Activated T-cell treated with anti-CD3 and anti-CD28 coated beads, Interleukin-2, amount 50 U/mL, for 4 hours (primary cell): ENCODE data around the gene SRD5A2. TPM values are rescaled to one million over a fixed set of nuclear protein-coding genes. Genes with fewer than 3 reads are reported as not detected.
"Not testable (repeated sequence)": the region's sequence is repeated elsewhere in the genome, so short reads cannot be mapped to it uniquely, and the experiment has no call there.

Experiments used
- ATAC-seq, 2 donors: fragments of 200-7000 bp; cut with Tn5 transposase; one replicate each; pipeline ENCODE4 v1.10.0; 2021
- DNase-seq: peaks from one replicate; pipeline ENCODE4 v3.0.0-alpha.2; 2020
- H3K27me3 Mint-ChIP-seq: one replicate; pipeline ENCODE4 v1.8.0; 2021; ENCODE audit warnings: low read depth, mixed read lengths
- H3K36me3 Mint-ChIP-seq: one replicate; pipeline ENCODE4 v1.8.0; 2022; ENCODE audit warnings: mixed read lengths; ENCODE audit not compliant: insufficient read depth
- H3K4me1 Mint-ChIP-seq: one replicate; pipeline ENCODE4 v1.8.0; 2021; ENCODE audit warnings: low read depth, mixed read lengths
- H3K4me3 Mint-ChIP-seq: one replicate; pipeline ENCODE4 v1.8.0; 2021; ENCODE audit warnings: mild to moderate bottlenecking, moderate library complexity, mixed read lengths
- H3K9me3 Mint-ChIP-seq: one replicate; pipeline ENCODE4 v1.8.0; 2021; ENCODE audit warnings: mixed read lengths
- total RNA-seq, 3 donors: library from RNA; stranded (reverse); gene quantifications; one replicate each; pipeline ENCODE4 v1.2.1, GENCODE V29; 2021

The SRD5A2 gene
- total RNA-seq, 3 donors from 2014 or later: not detected

DNA sequence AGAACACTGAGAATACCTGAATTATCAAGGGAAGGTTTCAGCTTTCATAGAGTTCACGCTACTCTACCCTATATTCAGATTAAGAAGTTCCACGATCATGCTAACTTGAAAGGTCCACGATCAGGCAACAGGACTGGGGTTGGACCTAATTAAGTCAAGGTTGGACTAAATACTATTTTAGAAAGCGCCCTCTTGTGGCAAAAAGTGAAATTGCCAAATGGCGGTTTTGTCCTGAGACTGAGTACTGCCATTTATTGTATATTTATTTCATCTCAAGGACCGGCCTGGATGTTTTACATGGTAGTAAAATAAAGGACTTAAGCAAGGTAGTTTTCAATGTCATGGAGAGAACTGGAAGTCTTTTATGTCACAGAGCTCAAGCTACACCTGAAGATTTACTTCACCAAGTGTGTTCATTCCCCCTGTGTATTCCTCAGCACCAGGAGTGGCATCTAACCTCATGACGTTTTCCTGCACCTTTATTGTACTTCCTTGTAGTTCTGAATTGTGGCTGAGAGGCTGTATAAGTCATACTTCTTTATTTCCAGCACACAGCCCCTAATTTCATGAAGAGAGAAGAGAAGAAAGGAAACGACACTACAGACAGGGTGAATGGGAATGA lies 56.8 kb downstream of the SRD5A2 start:
- DNase-seq (peak; percentile 32), ATAC-seq (peak in 1 of 2 donors; percentile 48)
- no peak overlapping the region for H3K4me3 Mint-ChIP-seq
- no peaks in the 10 kb centered on the region for H3K4me1 Mint-ChIP-seq
- H3K36me3 Mint-ChIP-seq: no peaks in the 10 kb centered on the region
- H3K27me3 Mint-ChIP-seq: peaks cover 19% of the 10 kb centered on the region
- H3K9me3 Mint-ChIP-seq: no peaks in the 10 kb centered on the region

DNA sequence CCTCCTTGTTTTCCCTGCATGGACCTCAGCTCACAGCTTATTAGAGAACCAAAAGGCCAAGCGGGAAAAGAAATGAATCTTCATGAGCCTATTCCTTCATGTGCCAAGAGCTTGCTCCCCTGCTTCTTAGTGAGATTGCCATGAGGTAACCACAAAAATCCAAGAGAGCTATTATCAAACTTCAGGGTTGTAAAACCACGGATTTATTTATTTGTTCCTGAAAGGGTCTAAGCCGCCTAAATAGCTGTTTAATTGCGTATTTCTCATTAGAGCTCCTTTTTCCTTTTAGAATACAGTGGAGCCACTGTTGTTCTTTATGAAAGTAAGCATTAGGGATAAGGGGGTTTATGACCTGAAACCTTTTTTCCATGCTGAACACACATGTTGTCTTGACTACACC lies 58.0 kb downstream of the SRD5A2 start:
- no peak for ATAC-seq
- Mint-ChIP-seq H3K9me3 (no peaks in the 10 kb centered on the region), H3K36me3 (no peaks in the 10 kb centered on the region), H3K4me1 (no peaks in the 10 kb centered on the region), H3K4me3 (no peak overlapping the region), H3K27me3 (peaks cover 23% of the 10 kb centered on the region)
- DNase-seq: no peak

DNA sequence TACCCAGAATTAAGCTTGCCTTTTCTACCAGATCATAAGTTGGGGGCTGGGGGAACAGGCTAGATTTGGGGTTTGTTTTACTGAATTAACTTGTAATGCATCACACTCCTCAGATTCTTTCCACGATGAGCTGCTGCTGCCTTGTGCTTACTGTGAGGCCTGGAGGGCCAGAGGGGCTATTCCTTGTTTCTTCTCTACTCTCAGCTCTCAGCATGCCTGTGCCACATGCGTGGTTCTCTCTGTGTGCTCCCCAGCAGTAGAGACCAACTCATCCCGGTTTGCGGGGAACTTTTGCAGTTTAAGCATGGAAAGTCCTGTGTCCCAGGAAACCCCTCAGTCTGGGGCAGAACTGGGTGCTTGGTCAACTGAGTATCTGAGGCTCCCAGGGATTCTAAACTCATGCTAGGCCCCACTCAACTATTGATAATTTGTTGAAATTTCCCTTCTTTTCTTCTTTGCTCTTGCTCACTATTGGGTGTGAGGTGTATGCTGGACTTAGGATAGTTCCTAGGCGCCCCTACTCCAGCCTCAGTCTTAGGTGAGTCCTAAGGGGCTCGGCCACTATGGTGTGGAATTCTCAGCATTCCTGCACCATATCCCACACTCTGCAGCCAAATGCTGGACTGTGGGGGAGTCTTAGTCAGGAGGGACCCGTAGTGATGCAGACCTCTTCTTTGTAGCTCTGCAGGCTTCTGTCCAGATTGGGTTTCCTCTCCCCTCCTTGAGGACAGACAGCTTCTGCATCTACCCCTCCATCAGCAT lies 63.1 kb downstream of the SRD5A2 start:
- no peaks in the 10 kb centered on the region for H3K4me1 Mint-ChIP-seq
- ATAC-seq (no peak), DNase-seq (no peak)
- H3K4me3 Mint-ChIP-seq: no peak overlapping the region
- peaks cover 18% of the 10 kb centered on the region for H3K27me3 Mint-ChIP-seq
- no peaks in the 10 kb centered on the region for H3K9me3 Mint-ChIP-seq
- no peaks in the 10 kb centered on the region for H3K36me3 Mint-ChIP-seq

DNA sequence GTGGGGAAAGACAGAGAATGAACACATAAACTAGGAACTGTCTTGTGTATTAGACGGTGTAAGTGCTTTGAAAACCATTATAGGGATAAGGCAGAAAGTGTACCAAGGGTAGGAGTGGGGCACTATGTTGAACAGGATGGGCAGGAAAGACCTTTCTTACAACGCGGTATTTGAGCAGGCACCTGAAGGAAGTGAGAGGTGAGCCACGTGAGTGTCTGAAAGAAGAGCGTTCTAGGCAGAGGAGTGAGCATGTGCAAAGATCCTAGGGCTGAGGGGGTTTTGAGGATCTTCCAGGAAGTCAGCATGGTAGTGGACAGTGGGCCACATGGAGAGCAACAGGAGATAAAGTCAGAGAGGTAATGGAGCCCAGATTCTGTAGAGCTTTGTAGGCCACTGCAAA lies 65.2 kb downstream of the SRD5A2 start:
- Mint-ChIP-seq H3K4me3 (no peak overlapping the region), H3K4me1 (no peaks in the 10 kb centered on the region), H3K27me3 (peaks cover 17% of the 10 kb centered on the region), H3K36me3 (no peaks in the 10 kb centered on the region), H3K9me3 (no peaks in the 10 kb centered on the region)
- ATAC-seq (no peak), DNase-seq (no peak)

DNA sequence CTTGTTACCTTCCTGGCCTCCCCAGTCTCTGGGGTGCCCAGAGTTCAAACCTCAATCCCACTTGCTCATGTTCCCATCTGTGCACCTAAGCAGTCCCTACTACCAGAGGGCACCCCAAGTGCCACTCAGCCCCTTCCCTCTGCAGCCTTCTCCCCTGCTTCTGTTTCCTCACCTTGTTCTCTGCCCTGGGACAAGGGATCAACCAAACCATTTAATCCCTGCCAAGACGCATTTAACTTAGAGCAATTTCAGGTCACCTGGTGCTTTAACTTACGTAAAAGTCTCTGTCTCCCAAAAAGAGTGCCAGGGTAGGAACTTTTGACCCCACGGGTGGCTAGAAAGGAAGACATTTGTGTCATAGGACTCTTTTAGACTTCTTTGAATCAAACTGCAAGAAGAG lies 67.2 kb downstream of the SRD5A2 start:
- Mint-ChIP-seq H3K27me3 (peaks cover 17% of the 10 kb centered on the region), H3K4me3 (no peak overlapping the region), H3K36me3 (no peaks in the 10 kb centered on the region), H3K4me1 (no peaks in the 10 kb centered on the region), H3K9me3 (no peaks in the 10 kb centered on the region)
- no peak for ATAC-seq
- no peak for DNase-seq

DNA sequence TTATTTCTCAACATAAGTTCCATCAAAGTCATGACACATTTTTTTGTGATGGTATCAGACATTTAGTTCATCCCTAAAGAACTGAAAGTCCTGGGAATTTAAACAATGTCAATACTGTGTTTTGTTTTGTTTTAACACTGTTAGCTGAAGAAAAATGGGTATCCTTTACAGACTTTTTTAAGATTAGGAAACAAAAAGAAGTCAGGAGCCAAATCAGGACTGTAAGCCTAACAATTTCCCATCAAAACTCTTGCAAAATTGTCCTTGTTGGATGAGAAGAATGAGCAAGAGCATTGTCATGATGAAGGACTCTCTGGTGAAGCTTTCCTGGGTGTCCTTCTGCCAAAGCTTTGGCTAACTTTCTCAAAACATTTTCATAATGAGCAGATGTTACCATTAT lies 69.4 kb downstream of the SRD5A2 start:
- H3K27me3 Mint-ChIP-seq: peaks cover 11% of the 10 kb centered on the region
- H3K36me3 Mint-ChIP-seq: no peaks in the 10 kb centered on the region
- no peaks in the 10 kb centered on the region for H3K4me1 Mint-ChIP-seq
- ATAC-seq (no peak), DNase-seq (no peak)
- no peaks in the 10 kb centered on the region for H3K9me3 Mint-ChIP-seq
- H3K4me3 Mint-ChIP-seq: no peak overlapping the region

DNA sequence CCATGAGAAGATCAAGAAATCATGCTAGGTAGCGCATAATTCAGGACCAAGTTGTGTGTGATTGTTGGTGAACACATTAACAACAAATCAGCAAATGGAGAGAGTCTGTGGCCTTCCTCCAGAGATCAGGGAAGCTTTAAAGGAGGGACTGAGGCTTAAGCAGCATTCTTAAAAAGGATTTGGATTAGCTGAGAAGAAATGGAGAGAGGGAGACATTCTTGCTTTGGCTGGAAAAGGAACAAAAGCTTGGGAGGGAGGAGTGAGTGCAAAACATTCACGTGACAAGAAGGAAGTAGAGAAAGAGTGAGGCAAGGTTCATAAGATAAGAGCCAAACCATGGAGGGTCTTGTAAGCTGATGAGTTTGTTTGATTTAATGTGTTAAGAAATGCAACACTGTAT lies 75.6 kb downstream of the SRD5A2 start:
- H3K4me1 Mint-ChIP-seq: no peaks in the 10 kb centered on the region
- H3K9me3 Mint-ChIP-seq: no peaks in the 10 kb centered on the region
- H3K4me3 Mint-ChIP-seq: no peak overlapping the region
- no peak for ATAC-seq
- H3K36me3 Mint-ChIP-seq: no peaks in the 10 kb centered on the region
- no peak for DNase-seq
- H3K27me3 Mint-ChIP-seq: peaks cover 10% of the 10 kb centered on the region

DNA sequence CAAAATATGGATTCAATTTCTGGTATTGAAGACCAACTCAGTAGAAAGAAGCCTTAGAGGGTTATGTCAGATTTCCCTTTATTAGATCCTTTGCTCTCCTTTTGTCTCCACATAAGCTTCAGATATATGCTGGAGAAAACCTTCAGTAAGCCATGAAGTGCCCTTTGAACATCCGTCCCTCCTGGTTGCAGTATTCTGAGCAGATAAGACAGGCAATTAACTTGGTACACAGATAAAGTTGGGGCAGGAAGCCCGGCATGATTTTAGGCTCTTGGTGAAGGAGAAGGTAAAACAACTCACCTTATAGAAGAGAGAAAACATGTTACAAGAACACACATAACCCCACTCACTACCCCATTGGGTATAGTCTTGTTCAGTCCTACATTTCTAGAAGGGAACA lies 76.4 kb downstream of the SRD5A2 start:
- H3K4me3 Mint-ChIP-seq: no peak overlapping the region

DNA sequence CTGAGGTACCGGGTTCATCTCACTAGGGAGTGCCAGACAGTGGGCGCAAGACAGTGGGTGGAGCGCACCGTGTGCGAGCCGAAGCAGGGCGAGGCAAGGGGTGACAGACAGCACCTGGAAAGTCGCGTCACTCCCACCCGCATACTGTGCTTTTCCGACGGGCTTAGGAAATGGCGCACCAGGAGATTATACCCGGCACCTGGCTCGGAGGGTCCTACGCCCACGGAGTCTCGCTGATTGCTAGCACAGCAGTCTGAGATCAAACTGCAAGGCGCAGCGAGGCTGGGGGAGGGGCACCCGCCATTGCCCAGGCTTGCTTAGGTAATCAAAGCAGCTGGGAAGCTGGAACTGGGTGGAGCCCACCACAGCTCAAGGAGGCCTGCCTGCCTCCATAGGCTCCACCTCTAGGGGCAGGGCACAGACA lies 84.3 kb downstream of the SRD5A2 start:
- H3K4me3 Mint-ChIP-seq, ATAC-seq, H3K36me3 Mint-ChIP-seq, H3K9me3 Mint-ChIP-seq, H3K4me1 Mint-ChIP-seq, DNase-seq: not testable (repeated sequence)
- peaks cover 16% of the 10 kb centered on the region for H3K27me3 Mint-ChIP-seq

More for the DNA sequence above, 76.4 kb downstream of the SRD5A2 start:
- ATAC-seq: no peak
- Mint-ChIP-seq H3K9me3 (no peaks in the 10 kb centered on the region), H3K27me3 (peaks cover 9% of the 10 kb centered on the region), H3K4me1 (no peaks in the 10 kb centered on the region), H3K36me3 (no peaks in the 10 kb centered on the region)
- no peak for DNase-seq

DNA sequence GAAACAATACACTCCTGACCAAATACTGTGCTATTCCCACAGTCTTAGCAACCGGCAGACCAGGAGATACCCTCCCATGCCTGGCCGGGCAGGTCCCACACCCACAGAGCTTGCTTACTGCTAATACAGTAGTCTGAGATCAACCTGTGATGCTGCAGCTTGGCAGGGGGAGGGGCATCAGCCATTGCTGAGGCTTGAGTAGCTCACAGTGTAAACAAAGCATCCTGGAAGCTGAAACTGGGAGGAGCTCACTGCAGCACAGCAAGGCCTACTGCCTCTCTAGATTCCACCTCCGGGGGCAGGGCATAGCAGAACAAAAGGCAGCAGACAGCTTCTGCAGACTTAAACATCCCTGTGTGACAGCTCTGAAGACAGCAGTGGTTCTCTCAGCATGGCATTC lies 91.4 kb downstream of the SRD5A2 start:
- H3K4me3 Mint-ChIP-seq, H3K4me1 Mint-ChIP-seq, ATAC-seq, H3K36me3 Mint-ChIP-seq, DNase-seq, H3K9me3 Mint-ChIP-seq: not testable (repeated sequence)
- peaks cover 40% of the 10 kb centered on the region for H3K27me3 Mint-ChIP-seq

DNA sequence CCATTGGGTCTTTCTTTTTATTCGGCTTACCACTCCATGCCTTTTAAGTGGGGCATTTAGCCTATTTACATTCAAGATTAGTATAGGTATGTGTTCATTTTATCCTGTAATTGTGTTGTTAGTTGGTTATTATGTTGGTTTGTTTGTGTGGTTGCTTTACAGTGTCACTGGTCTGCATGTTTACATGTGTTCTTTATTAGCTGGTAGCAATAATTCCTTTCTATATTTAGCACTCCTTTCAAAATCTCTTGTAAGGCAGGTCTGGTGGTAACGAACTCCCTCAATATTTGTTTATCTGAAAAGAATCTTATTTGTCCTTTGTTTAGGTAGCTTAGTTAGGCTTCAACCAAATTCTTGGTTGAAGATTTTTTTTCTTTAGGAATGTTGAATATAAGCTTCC lies 97.5 kb downstream of the SRD5A2 start:
- no peaks in the 10 kb centered on the region for H3K9me3 Mint-ChIP-seq
- H3K36me3 Mint-ChIP-seq: no peaks in the 10 kb centered on the region
- ATAC-seq: no peak
- H3K27me3 Mint-ChIP-seq: peaks cover 23% of the 10 kb centered on the region
- no peak overlapping the region for H3K4me3 Mint-ChIP-seq
- DNase-seq: no peak
- no peaks in the 10 kb centered on the region for H3K4me1 Mint-ChIP-seq

DNA sequence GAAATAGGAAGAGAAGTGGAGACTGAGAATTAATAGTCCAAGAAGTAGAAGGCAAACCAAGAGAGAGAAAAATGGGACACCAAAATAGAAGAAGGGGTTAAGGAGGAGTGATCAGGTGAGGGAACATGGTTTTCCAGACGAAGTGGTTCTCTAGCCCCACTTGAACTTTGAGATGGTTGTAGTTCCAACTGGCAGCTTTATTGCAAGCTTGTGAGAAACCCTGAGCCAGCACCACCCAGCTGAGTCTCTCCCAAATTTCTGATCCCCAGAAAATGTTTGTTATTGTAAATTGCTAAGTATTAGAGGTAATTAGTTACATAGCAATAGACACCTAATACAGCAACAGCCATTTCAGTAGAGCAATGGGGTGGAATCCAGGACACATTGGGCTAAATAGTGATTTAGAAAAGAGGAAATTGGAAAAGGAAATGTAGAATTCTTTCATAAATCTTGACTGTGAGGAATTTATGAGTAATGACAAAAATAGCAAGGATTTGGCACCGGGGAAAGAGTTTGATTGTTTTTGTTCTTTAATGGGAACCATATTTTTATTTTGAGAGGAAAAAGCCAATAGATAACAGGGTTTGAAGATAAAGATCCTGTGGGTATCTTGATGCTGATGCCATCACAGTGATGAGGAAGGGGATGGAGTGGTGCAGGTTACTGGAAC lies 104.1 kb downstream of the SRD5A2 start:
- Mint-ChIP-seq H3K4me1 (no peaks in the 10 kb centered on the region), H3K9me3 (no peaks in the 10 kb centered on the region), H3K27me3 (peaks cover 13% of the 10 kb centered on the region), H3K36me3 (no peaks in the 10 kb centered on the region), H3K4me3 (no peak overlapping the region)
- DNase-seq (no peak), ATAC-seq (no peak)

DNA sequence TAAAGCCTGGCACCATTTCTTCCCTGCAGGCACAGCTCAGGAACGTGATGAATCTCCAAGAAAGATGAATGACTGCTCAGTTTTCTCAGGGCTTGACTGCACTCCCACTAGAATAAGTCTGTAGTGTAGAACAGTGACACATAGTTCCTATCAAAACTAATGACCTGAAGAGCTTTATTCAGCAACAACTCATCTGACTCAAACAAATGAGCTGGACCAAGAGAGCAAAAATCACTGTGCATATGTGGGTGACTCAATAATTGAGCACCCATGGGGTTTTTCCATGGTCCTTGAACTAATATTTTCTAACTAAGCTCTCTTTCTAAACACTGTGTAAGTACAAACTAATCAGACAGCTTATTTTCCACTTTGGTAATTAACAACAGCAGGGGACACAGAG lies 105.0 kb downstream of the SRD5A2 start:
- ATAC-seq: no peak
- H3K4me1 Mint-ChIP-seq: no peaks in the 10 kb centered on the region

DNA sequence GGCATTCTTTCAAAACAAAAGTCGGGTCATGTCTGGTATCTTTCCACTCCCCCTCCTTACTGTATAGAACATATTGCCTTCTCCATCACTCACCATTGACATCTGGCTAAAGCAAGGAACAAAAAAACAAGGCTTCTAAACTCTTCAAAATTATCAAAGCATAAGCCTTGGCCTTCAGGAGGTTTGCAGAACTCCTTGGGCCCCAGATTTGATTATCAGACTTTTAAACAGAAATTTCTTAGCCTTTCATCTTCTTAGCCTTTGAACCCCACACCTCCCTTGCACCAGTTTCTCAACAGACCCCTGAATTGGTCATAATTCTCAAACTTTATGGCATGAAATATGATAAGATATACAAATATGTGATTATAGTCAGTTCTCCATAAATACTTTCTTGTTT lies 106.4 kb downstream of the SRD5A2 start:
- ATAC-seq: no peak
- Mint-ChIP-seq H3K4me3 (no peak overlapping the region), H3K4me1 (no peaks in the 10 kb centered on the region), H3K9me3 (no peaks in the 10 kb centered on the region), H3K36me3 (no peaks in the 10 kb centered on the region), H3K27me3 (peaks cover 11% of the 10 kb centered on the region)
- no peak for DNase-seq

More for the DNA sequence above, 105.0 kb downstream of the SRD5A2 start:
- no peaks in the 10 kb centered on the region for H3K9me3 Mint-ChIP-seq
- H3K27me3 Mint-ChIP-seq: peaks cover 11% of the 10 kb centered on the region
- no peak overlapping the region for H3K4me3 Mint-ChIP-seq
- no peak for DNase-seq
- H3K36me3 Mint-ChIP-seq: no peaks in the 10 kb centered on the region
